ENCODE data around the gene NKX6-1. TPM values are rescaled to one million over a fixed set of nuclear protein-coding genes. Genes with fewer than 3 reads are reported as not detected.

The NKX6-1 gene
- polyA plus RNA-seq, 1 experiment, result 0.05 TPM

DNA sequence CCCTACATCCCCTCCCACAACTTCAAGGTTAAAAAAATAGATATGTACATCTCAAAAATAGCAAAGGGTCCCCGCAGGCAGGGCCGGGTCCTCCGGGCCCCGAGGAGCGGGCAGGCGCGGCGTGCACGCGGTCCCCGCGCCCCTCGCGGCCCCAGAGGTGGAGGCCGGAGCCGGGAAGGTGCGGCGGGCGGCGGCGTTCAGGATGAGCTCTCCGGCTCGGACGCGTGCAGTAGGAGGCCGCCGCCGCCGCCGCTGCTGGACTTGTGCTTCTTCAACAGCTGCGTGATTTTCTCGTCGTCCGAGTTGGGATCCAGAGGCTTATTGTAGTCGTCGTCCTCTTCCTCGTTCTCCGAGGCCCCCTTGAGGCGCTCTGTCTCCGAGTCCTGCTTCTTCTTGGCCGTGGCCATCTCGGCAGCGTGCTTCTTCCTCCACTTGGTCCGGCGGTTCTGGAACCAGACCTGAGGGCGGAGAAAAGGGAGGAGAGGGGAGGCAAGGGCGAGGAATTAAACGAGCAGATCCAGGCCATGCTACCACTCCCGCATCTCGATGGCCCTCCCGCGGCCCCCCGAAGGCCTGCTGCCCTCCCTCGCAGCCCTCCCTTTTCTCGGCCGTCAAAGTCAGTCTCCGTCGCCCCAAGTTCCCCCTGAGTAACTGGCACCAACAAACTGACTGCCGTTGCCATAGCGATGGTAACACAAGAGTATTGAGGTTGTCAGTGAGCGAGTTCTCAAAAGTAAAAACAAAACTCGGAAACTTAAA, 5.8 kb downstream of the NKX6-1 start:
- Histone ChIP-seq H3K27ac (ENCODE audit: low read depth, low read length) (no peak overlapping the region), H3K9me3 (ENCODE audit: control insufficient read depth, insufficient read depth, low read length) (peaks cover 23% of the 10 kb centered on the region), H3K27me3 (ENCODE audit: control insufficient read depth, insufficient read depth, low read length) (peaks cover 81% of the 10 kb centered on the region), H3K4me3 (ENCODE audit: low read depth, low read length) (0 out of 2 replicates have a peak overlapping the region, but pooled peaks have one; percentile 7)
- POLR2A ChIA-PET, result no interaction called here
- TF ChIP-seq, protein P1, sequence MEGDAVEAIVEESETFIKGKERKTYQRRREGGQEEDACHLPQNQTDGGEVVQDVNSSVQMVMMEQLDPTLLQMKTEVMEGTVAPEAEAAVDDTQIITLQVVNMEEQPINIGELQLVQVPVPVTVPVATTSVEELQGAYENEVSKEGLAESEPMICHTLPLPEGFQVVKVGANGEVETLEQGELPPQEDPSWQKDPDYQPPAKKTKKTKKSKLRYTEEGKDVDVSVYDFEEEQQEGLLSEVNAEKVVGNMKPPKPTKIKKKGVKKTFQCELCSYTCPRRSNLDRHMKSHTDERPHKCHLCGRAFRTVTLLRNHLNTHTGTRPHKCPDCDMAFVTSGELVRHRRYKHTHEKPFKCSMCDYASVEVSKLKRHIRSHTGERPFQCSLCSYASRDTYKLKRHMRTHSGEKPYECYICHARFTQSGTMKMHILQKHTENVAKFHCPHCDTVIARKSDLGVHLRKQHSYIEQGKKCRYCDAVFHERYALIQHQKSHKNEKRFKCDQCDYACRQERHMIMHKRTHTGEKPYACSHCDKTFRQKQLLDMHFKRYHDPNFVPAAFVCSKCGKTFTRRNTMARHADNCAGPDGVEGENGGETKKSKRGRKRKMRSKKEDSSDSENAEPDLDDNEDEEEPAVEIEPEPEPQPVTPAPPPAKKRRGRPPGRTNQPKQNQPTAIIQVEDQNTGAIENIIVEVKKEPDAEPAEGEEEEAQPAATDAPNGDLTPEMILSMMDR (IDR thresholded peaks at IDR 0.05; ENCODE audit: low read depth, low read length), result 0 out of 2 replicates have a peak, but pooled peaks have one; percentile 14
- no peak for DNase-seq (ENCODE audit: low read depth, low spot score)
- CTCF ChIA-PET, result no interaction called here

DNA sequence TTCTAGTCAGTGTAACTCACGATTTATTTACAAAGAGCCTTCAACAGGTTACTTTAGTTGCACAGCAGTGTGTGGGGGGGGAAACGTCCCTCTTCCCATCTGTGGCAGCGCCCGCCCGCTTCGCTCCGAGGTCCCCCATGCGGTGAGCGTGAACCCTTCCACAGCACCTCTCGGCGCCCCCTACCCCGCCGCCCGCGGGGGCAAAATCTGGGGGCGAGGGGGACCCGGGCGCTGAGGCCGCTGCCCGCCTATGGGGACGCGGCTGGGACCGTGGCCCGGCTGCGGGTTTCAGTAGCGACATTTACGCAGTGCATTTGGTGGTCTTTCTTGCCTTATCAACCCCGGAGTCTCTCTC, 6.4 kb downstream of the NKX6-1 start:
- H3K27me3 ChIP-seq (ENCODE audit: control insufficient read depth, insufficient read depth, low read length), result peaks cover 75% of the 10 kb centered on the region
- H3K4me3 ChIP-seq (ENCODE audit: low read depth, low read length), result no peak overlapping the region
- DNase-seq (ENCODE audit: low read depth, low spot score), result no peak
- CTCF ChIA-PET, result no interaction called here
- H3K27ac ChIP-seq (ENCODE audit: low read depth, low read length), result no peak overlapping the region
- POLR2A ChIA-PET, result no interaction called here
- H3K9me3 ChIP-seq (ENCODE audit: control insufficient read depth, insufficient read depth, low read length), result peaks cover 21% of the 10 kb centered on the region
- TF ChIP-seq, protein P1 (IDR thresholded peaks at IDR 0.05; ENCODE audit: low read depth, low read length), result no peak

GRCh38 chr4:84492290-84492689, 6.8 kb downstream of the NKX6-1 start:
- H3K27me3 ChIP-seq (ENCODE audit: control insufficient read depth, insufficient read depth, low read length), result peaks cover 73% of the 10 kb centered on the region
- DNase-seq (ENCODE audit: low read depth, low spot score), result no peak
- TF ChIP-seq, protein P1 (IDR thresholded peaks at IDR 0.05; ENCODE audit: low read depth, low read length), result no peak
- H3K9me3 ChIP-seq (ENCODE audit: control insufficient read depth, insufficient read depth, low read length), result peaks cover 18% of the 10 kb centered on the region
- ChIA-PET POLR2A (no interaction called here), CTCF (interaction anchor here (0.6 kb wide), 1 partner anchor 8 kb away, joined by 3 read pairs; no protein-coding TSS in a partner anchor)
- no peak overlapping the region for H3K4me3 ChIP-seq (ENCODE audit: low read depth, low read length)
- H3K27ac ChIP-seq (ENCODE audit: low read depth, low read length), result no peak overlapping the region

DNA sequence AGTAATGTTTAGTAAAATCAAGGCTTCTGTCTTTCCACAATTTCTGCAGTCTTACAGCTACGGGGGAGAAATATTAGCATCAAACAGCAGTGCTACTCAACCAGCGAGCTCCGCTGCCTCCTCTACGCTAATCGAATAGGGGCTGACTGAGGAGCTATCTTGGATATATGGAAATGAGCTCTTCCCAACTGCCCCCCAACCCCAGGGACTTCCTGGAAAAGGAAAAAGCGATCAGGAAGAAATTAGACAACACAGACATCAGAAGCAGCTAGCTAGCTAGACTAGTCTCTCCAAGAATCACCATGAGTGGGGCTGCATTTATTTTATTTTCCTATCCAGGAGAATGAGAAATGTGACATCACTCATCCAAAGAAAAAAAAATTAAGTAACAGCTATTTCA, 7.6 kb downstream of the NKX6-1 start:
- CTCF ChIA-PET, result interaction anchor here (0.6 to 1.2 kb wide), 4 partner anchors 7 to 44 kb away, joined by 3 to 6 read pairs (median 4); no protein-coding TSS in a partner anchor
- DNase-seq (ENCODE audit: low read depth, low spot score), result no peak
- Histone ChIP-seq H3K27me3 (ENCODE audit: control insufficient read depth, insufficient read depth, low read length) (peaks cover 65% of the 10 kb centered on the region), H3K4me3 (ENCODE audit: low read depth, low read length) (no peak overlapping the region), H3K27ac (ENCODE audit: low read depth, low read length) (no peak overlapping the region), H3K9me3 (ENCODE audit: control insufficient read depth, insufficient read depth, low read length) (peaks cover 10% of the 10 kb centered on the region)
- POLR2A ChIA-PET, result no interaction called here
- TF ChIP-seq, protein P1 (IDR thresholded peaks at IDR 0.05; ENCODE audit: low read depth, low read length), result no peak

GRCh38 chr4:84490663-84491062, 8.4 kb downstream of the NKX6-1 start:
- peaks cover 61% of the 10 kb centered on the region for H3K27me3 ChIP-seq (ENCODE audit: control insufficient read depth, insufficient read depth, low read length)
- TF ChIP-seq, protein P1 (IDR thresholded peaks at IDR 0.05; ENCODE audit: low read depth, low read length), result no peak
- no peak for DNase-seq (ENCODE audit: low read depth, low spot score)
- H3K4me3 ChIP-seq (ENCODE audit: low read depth, low read length), result no peak overlapping the region
- H3K27ac ChIP-seq (ENCODE audit: low read depth, low read length), result no peak overlapping the region
- peaks cover 7% of the 10 kb centered on the region; the same call in 1 of the 2 replicates for H3K9me3 ChIP-seq (ENCODE audit: control insufficient read depth, insufficient read depth, low read length)
- ChIA-PET CTCF (interaction anchor here (1.2 kb wide), 1 partner anchor 13 kb away, joined by 6 read pairs; no protein-coding TSS in a partner anchor), POLR2A (no interaction called here)

All from AG04450 (cell line).